ENCODE results near the gene SBNO2. TPM values are rescaled to one million over a fixed set of nuclear protein-coding genes. Genes with fewer than 3 reads are reported as not detected.

The SBNO2 gene
- total RNA-seq, 3 donors from 2014 or later: 58.0 to 86.6 (median 74.6) TPM

DNA sequence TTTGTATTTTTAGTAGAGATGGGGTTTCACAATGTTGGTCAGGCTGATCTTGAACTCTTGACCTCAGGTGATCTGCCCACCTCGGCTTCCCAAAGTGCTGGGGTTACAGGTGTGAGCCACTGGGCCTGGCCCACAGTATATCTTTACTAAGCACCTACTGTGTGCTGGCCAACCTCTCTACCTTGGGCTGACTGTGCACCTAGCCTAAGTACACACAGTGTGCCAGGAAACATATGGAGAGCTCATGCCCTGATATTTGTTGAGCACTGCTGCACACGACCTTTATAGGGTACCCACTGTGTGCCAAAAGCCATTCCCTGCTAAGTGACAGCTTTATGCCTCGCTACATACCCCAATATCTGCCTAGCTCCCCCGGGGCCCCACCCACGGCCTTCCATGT, 113.4 kb downstream of the SBNO2 start:
- Histone ChIP-seq H3K4me1 (ENCODE audit: low read depth) (peaks cover 12% of the 10 kb centered on the region), H3K36me3 (ENCODE audit: low read depth) (no peaks in the 10 kb centered on the region), H3K9me3 (peaks cover 23% of the 10 kb centered on the region), H3K4me3 (no peak overlapping the region)
- DNase-seq (no peak), ATAC-seq (no peak)
- TF ChIP-seq, protein P1, sequence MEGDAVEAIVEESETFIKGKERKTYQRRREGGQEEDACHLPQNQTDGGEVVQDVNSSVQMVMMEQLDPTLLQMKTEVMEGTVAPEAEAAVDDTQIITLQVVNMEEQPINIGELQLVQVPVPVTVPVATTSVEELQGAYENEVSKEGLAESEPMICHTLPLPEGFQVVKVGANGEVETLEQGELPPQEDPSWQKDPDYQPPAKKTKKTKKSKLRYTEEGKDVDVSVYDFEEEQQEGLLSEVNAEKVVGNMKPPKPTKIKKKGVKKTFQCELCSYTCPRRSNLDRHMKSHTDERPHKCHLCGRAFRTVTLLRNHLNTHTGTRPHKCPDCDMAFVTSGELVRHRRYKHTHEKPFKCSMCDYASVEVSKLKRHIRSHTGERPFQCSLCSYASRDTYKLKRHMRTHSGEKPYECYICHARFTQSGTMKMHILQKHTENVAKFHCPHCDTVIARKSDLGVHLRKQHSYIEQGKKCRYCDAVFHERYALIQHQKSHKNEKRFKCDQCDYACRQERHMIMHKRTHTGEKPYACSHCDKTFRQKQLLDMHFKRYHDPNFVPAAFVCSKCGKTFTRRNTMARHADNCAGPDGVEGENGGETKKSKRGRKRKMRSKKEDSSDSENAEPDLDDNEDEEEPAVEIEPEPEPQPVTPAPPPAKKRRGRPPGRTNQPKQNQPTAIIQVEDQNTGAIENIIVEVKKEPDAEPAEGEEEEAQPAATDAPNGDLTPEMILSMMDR (IDR thresholded peaks at IDR 0.05): no peak
- intact Hi-C loops (cut with DNase I, micrococcal nuclease): no loop called here

DNA sequence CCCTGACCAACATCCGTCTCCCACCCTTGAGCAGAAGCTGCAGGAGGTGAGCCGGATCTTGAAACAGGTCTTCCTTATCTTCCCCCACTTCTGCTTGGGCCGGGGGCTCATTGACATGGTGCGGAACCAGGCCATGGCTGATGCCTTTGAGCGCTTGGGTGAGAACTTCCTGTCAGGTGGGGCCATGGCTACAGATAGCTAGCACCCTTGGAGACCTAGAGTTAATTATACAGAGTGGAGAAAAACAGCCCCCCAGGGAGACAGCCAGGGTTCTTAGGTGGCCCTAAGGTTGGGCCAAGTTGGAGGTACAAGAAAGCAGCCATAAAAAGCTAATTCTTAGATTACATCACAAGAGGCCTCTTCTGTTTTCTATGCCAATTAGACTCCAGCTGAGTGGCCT, 116.0 kb downstream of the SBNO2 start:
- Histone ChIP-seq H3K9me3 (peaks cover 23% of the 10 kb centered on the region), H3K4me3 (no peak overlapping the region), H3K4me1 (ENCODE audit: low read depth) (no peaks in the 10 kb centered on the region), H3K36me3 (ENCODE audit: low read depth) (no peaks in the 10 kb centered on the region)
- intact Hi-C loops (cut with DNase I, micrococcal nuclease): no loop called here
- ATAC-seq (no peak), DNase-seq (no peak)
- TF ChIP-seq, protein P1 (IDR thresholded peaks at IDR 0.05): no peak

Other genes starting within 250 kb of the SBNO2 start
- 10 to 100 TPM; 10.1 to 16.0 (median 14.5) TPM for gene ARID3A, start 248.2 kb downstream of the SBNO2 start, total RNA-seq
- gene WDR18, start 189.9 kb downstream of the SBNO2 start, total RNA-seq: 10 to 100 TPM; 23.8 to 42.0 (median 33.0) TPM
- not detected for gene GRIN3B, start 173.8 kb downstream of the SBNO2 start, total RNA-seq
- 100 to 1,000 TPM; 185 to 199 (median 190) TPM for gene TMEM259, start 153.1 kb downstream of the SBNO2 start, total RNA-seq
- gene RNU6-2, start 152.7 kb downstream of the SBNO2 start, total RNA-seq: not detected
- gene CNN2, start 147.7 kb downstream of the SBNO2 start, total RNA-seq: 10 to 100 TPM; 65.0 to 88.8 (median 84.7) TPM
- 10 to 100 TPM; 23.5 to 25.6 (median 25.6) TPM for gene ABCA7, start 134.2 kb downstream of the SBNO2 start, total RNA-seq
- gene ARHGAP45, start 107.1 kb downstream of the SBNO2 start, total RNA-seq: 10 to 100 TPM; 33.9 to 64.3 (median 58.8) TPM
- gene POLR2E, start 78.9 kb downstream of the SBNO2 start, total RNA-seq: 100 to 1,000 TPM; 108 to 138 (median 133) TPM
- gene GPX4, start 70.3 kb downstream of the SBNO2 start, total RNA-seq: 100 to 1,000 TPM; 126 to 187 (median 144) TPM
- 10 to 100 TPM; 69.6 to 86.6 (median 76.3) TPM for gene STK11, start 31.5 kb upstream of the SBNO2 start, total RNA-seq
- 1 to 10 TPM in 1 of 3 donors, under 1 TPM in 2; 0.29 to 1.2 (median 0.39) TPM for gene CBARP, start 63.7 kb upstream of the SBNO2 start, total RNA-seq
- gene ATP5F1D, start 67.5 kb upstream of the SBNO2 start, total RNA-seq: 100 to 1,000 TPM; 302 to 391 (median 378) TPM
- 100 to 1,000 TPM; 136 to 251 (median 213) TPM for gene MIDN, start 74.3 kb upstream of the SBNO2 start, total RNA-seq
- 100 to 1,000 TPM; 281 to 507 (median 300) TPM for gene CIRBP, start 95.1 kb upstream of the SBNO2 start, total RNA-seq
- 10 to 100 TPM; 34.2 to 40.1 (median 39.8) TPM for gene FAM174C, start 101.3 kb upstream of the SBNO2 start, total RNA-seq
- gene EFNA2, start 111.6 kb upstream of the SBNO2 start, total RNA-seq: 10 to 100 TPM; 19.0 to 62.2 (median 61.7) TPM
- 100 to 1,000 TPM; 118 to 160 (median 148) TPM for gene NDUFS7, start 209.6 kb upstream of the SBNO2 start, total RNA-seq
- 1 to 10 TPM; 1.6 to 7.0 (median 2.1) TPM for gene GAMT, start 227.3 kb upstream of the SBNO2 start, total RNA-seq
- 100 to 1,000 TPM; 117 to 123 (median 119) TPM for gene DAZAP1, start 233.3 kb upstream of the SBNO2 start, total RNA-seq

Measured in mucosa of descending colon (tissue), 3 donors.